HG03378 (cell line): ENCODE data around the gene PARN.
"Not testable (repeated sequence)": the region's sequence is repeated elsewhere in the genome, so short reads cannot be mapped to it uniquely, and the experiment has no call there.

Source experiments
- ATAC-seq: cut with Tn5 transposase; IDR thresholded peaks from one replicate; pipeline ENCODE4 v1.9.1; 2021; ENCODE audit warnings: mild to moderate bottlenecking, moderate library complexity; ENCODE audit not compliant: unreplicated experiment

PARN gene

GRCh38 chr16:14444979-14445810 lies 184.9 kb downstream of the PARN start:
- no peak for ATAC-seq

- not testable (repeated sequence) for ATAC-seq
Observed at GRCh38 chr16:14441533-14441932, 188.5 kb downstream of the PARN start.

GRCh38 chr16:14438256-14438655 lies 191.8 kb downstream of the PARN start:
- no peak for ATAC-seq

GRCh38 chr16:14437426-14437825 lies 192.6 kb downstream of the PARN start:
- ATAC-seq: no peak

- no peak for ATAC-seq
Observed at GRCh38 chr16:14436401-14436955, 193.6 kb downstream of the PARN start.

- no peak for ATAC-seq
Observed at GRCh38 chr16:14434860-14435259, 195.2 kb downstream of the PARN start.

- ATAC-seq: not testable (repeated sequence)
Observed at GRCh38 chr16:14428971-14429637, 201.0 kb downstream of the PARN start.

- no peak for ATAC-seq
Observed at GRCh38 chr16:14428043-14428442, 202.0 kb downstream of the PARN start.

- no peak for ATAC-seq
Observed at GRCh38 chr16:14427371-14427948, 202.6 kb downstream of the PARN start.

GRCh38 chr16:14424595-14424994 lies 205.5 kb downstream of the PARN start:
- ATAC-seq: no peak

GRCh38 chr16:14423344-14423743 lies 206.7 kb downstream of the PARN start:
- ATAC-seq: no peak

GRCh38 chr16:14420721-14421488 lies 209.2 kb downstream of the PARN start:
- ATAC-seq: no peak

GRCh38 chr16:14420243-14420642 lies 209.8 kb downstream of the PARN start:
- not testable (repeated sequence) for ATAC-seq

- no peak for ATAC-seq
Observed at GRCh38 chr16:14419817-14420216, 210.2 kb downstream of the PARN start.

GRCh38 chr16:14418795-14419225 lies 211.2 kb downstream of the PARN start:
- no peak for ATAC-seq

GRCh38 chr16:14416184-14416583 lies 213.9 kb downstream of the PARN start:
- no peak for ATAC-seq

GRCh38 chr16:14415291-14415690 lies 214.8 kb downstream of the PARN start:
- ATAC-seq: no peak

- ATAC-seq: no peak
Observed at GRCh38 chr16:14409563-14409962, 220.5 kb downstream of the PARN start.

- no peak for ATAC-seq
Observed at GRCh38 chr16:14407786-14408399, 222.2 kb downstream of the PARN start.
